ENCODE data around the gene SLC13A2.

GRCh38 chr17:28427371-28427770 is 46.1 kb upstream of the SLC13A2 start:
- TF ChIP-seq CTCF (IDR thresholded peaks at IDR 0.05; ENCODE audit: extremely low read depth in 1 of 2, insufficient read depth in 1 of 2, low read depth in 1 of 2, low read length in 2 of 2): no peak
- no peak for TF ChIP-seq FOS (IDR thresholded peaks at IDR 0.05; ENCODE audit: borderline replicate concordance, insufficient read depth, low read length)
- no peak for TF ChIP-seq EZH2 (IDR thresholded peaks at IDR 0.05; ENCODE audit: borderline replicate concordance, low read depth, low read length, severe bottlenecking)
- no peak for TF ChIP-seq POLR2A (IDR thresholded peaks at IDR 0.05; ENCODE audit: low read depth, low read length)
- no peak for TF ChIP-seq POLR2AphosphoS5 (IDR thresholded peaks at IDR 0.05; ENCODE audit: insufficient read depth, low read depth, low read length)
- TF ChIP-seq MAX (IDR thresholded peaks at IDR 0.05; ENCODE audit: insufficient read depth, insufficient read length): no peak
